Neural cell (in vitro differentiated cells): ENCODE data around the gene MPDU1.
A peak's percentile ranks its signal among the peaks of the same experiment; 100 is the strongest.

ENCODE experiments used
- EP300 ChIP-seq: fragments of 450-650 bp; conservative IDR thresholded peaks from 2 replicates; pipeline ENCODE4 v1.6.1; 2014; ENCODE audit warnings: antibody characterized with exemption, mild to moderate bottlenecking, moderate library complexity; ENCODE audit not compliant: poor library complexity, severe bottlenecking
- EZH2 ChIP-seq: fragments of 200-600, 300-800 bp; shearing (Covaris generic), sonication (generic); IDR thresholded peaks from 2 replicates; pipeline ENCODE4 v1.6.1; 2014; ENCODE audit warnings: antibody characterized with exemption, low read length, borderline replicate concordance, mild to moderate bottlenecking; ENCODE audit not compliant: insufficient read depth, poor library complexity, severe bottlenecking
- POLR2AphosphoS5 ChIP-seq: IDR thresholded peaks from 2 replicates; pipeline ENCODE4 v1.6.1; 2012
- RAD21 ChIP-seq: fragments of 450-650 bp; conservative IDR thresholded peaks from 2 replicates; pipeline ENCODE4 v1.6.1; 2014; ENCODE audit warnings: antibody characterized with exemption, mild to moderate bottlenecking, moderate library complexity
- TAF1 ChIP-seq: IDR thresholded peaks from 2 replicates; pipeline ENCODE4 v1.6.1; 2012; ENCODE audit warnings: low read depth
- TF ChIP-seq, protein P1 (sequence below): fragments of 450-650 bp; IDR thresholded peaks from 2 replicates; pipeline ENCODE4 v1.5.1; 2014; ENCODE audit warnings: antibody characterized with exemption, mild to moderate bottlenecking, moderate library complexity; ENCODE audit not compliant: poor library complexity, severe bottlenecking

DNA sequence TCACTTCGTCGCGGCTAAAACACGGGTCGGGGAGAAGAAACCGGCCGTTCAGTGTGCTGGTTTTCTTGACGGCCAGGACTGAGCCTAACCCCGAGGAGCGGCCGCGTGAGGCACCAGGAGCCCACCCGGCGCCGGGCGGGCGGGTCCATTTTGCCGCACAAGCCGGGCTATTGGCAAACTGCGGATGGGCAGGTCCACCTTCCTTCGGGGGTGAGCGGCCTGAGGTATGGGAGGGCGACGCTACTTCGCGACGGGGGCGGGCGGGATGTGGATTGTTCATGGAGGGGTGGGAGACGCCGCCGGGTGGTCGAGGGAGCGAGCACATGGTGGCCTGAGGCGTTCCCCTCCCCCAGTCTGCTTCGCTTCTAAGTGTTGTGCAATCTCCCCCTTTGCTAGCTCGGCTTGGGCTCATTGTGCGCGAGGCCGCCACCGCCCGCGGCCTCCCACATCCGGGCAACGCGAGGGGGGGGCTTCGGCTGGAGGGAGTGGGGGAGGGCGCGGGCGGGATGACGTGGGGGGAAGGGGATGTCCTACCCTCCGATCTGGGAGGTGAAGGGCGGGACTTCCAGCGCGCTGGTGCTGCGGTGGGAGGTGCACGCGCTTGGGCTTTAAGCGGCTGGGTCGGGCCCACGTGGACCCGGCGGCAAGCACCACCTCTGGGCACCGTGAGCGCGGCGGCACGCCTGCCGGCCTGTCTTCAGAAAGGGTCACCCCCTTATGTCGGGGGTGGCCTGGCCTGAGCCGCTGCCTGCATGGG lies 10.2 kb upstream of the MPDU1 start:
- TF ChIP-seq POLR2AphosphoS5 (peak; percentile 89), EP300 (no peak), EZH2 (no peak), RAD21 (no peak), TAF1 (no peak)
- TF ChIP-seq, protein P1, sequence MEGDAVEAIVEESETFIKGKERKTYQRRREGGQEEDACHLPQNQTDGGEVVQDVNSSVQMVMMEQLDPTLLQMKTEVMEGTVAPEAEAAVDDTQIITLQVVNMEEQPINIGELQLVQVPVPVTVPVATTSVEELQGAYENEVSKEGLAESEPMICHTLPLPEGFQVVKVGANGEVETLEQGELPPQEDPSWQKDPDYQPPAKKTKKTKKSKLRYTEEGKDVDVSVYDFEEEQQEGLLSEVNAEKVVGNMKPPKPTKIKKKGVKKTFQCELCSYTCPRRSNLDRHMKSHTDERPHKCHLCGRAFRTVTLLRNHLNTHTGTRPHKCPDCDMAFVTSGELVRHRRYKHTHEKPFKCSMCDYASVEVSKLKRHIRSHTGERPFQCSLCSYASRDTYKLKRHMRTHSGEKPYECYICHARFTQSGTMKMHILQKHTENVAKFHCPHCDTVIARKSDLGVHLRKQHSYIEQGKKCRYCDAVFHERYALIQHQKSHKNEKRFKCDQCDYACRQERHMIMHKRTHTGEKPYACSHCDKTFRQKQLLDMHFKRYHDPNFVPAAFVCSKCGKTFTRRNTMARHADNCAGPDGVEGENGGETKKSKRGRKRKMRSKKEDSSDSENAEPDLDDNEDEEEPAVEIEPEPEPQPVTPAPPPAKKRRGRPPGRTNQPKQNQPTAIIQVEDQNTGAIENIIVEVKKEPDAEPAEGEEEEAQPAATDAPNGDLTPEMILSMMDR, result no peak
